Measurements from ENCODE around the gene NEDD8.

The NEDD8 gene

DNA sequence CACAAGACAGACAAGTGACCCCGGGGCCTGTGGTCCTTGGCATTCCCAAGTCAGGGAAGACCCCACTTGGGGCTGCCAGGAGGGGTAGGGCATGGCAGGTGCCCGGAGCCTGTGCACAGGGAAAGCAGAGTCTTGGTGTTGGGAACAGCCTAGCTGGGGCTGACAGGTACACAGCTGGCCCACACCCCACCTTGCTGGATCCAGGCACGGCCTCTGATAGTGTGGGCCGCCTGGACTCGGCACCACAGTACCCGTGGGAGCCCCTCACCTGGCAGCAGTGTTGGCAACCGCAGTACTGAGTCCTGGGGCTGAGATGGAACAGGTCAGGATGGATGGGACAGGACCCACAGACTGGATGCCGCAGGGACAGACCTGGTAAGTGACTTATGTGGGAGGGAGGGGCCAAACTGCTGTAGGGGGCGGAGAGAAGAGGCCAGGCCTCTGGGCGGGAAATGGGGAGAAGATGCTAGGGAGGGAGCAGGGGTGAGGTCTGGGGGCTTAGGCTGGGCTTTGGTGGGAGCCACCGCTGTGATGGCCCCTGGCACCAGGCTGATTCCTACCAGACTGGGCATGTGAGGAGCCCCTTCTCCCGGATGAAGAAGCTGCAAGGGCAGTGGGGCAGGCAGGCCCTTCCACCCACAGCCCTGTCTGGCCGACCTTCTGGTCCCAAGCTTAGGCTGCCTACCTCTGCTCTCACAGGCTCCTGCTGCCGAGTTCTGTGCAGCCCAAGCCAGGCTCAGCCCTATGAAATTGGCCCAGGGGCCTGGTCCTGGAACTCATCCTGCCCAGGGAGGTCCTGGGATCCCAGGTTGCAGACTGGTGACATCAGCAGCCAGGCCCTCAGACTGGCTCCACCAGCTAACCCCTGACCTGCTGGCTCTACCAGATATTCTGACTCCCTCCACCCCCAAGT lies 30.9 kb upstream of the NEDD8 start, which contains the start of gene TGM1:
TGM1 (minus strand) TSS at position 357 of the 913 bp plus-strand sequence. CDS start 825 bp downstream, outside the sequence.
- no peak for DNase-seq

DNA sequence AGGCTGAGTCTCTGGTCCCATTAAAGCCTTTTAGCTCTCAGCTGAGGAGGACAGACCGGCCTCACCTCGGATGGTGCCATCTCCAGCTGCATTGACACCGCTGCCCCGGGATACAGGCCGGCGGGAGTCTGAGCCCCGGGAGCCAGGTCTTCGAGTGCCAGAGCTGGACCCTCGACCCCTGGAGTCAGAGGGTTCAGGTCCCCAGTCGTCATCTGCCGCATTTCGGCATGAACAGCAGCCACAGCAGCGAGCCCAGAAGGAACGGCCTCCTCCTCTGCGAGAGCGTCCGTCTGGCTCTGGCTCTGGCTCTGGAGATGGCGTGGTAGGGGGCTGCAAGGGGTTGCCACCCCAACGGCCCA lies 29.8 kb upstream of the NEDD8 start:
- DNase-seq: no peak

DNA sequence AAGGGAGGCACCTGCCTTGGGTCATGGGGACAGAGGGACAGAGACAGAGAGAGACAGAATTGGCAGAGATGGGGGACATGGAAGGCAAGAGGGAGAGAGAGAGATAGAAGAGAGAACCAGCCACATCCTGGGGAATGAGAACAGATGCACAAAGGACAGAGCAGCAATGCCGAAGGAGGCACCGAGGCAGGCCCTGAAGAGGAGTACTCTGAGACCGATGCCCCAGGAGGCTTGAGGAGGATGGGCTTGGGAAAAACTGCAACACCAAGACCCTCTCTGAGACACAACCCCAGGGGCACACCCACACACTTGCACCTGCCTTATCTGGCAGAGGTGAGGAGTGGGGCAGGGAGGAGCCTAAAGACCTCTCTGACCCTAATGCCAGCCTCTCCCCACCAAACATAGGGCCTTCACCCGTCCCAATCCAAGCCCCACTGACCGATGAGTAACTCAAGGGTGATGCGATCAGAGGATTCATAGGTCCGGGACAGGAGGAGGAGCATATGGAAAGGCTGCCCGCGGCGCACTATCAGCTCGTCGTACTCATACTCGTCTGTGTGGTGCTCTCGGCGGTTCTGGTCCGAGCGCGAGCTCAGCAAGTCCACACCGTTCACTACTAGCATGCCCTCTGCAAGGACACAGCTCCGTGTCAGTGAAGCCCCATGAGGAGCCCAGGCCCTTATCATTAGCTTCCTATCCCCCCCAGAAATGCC lies 29.2 kb upstream of the NEDD8 start:
- no peak for DNase-seq

- no peak for DNase-seq
Observed at GRCh38 chr14:24260780-24261157, 28.6 kb upstream of the NEDD8 start.

GRCh38 chr14:24260026-24260779 lies 28.0 kb upstream of the NEDD8 start:
- no peak for DNase-seq

DNA sequence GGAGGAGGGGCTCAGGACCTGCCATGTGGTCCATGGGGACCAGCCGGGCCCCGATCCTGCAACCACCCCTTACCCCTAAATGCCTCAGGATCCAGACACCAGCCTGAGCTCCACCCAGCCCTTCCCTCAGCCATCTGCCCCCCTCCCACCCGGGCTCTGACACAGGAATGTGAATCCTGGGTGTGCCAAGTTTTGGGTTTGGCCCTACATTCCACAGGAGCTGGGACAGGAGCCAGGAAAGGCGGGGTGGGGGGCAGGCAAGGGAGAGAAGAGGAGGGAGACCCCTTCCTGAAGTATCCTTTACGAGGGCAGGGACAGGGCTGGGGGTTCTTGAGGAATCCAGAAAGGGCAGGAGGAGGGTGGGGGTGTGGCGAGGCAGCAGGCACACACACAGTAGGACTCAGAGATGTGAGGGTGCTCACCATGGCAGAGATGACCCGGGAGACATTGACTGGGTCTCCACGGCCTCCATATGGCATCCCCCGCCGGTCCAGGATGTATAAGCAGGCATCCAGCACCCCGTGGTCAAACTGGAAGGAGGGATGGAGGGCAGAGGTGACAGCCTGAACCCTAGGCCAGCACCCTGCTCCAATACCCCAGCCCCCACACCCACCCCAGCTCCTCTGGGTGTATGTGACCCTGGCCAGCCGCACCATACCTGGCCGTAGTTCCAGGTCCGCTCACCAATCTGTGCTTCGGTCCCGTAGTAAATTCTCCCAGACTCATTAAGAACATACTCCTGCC lies 27.3 kb upstream of the NEDD8 start:
- DNase-seq: no peak

DNA sequence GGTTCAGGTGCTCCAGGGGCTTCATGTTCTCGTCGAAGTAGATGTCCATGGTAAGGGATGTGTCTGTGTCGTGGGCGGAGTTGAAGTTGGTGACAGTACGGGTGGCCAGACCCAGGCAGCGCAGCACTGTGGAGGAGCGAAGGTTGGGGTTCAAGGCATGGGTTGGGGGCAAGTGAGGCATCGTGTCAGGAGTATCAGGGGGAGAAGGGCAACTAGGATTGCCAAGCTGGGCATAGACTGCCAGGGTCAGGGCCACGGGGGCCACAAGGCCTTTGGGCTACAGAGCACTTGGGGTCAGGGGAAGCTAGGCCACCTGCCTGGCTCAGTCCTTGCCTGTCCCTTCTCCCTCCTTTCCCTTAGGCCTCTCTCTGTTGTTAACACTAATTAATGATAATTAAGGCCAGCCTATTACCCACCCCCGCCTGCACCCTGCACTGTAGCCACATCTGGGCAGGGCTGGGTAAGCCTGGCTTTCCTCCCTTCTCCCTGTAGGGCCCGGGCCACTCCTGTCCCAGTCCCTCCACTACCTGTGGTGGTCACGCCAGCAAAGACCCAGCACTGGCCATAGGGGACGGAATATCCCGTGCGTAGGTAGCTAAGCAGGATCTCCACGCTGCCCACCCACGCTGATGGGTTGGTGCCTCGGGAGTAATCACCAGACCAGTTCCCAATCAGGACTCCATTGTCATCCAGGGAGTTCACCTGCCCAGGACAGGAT lies 26.5 kb upstream of the NEDD8 start:
- DNase-seq: no peak

DNA sequence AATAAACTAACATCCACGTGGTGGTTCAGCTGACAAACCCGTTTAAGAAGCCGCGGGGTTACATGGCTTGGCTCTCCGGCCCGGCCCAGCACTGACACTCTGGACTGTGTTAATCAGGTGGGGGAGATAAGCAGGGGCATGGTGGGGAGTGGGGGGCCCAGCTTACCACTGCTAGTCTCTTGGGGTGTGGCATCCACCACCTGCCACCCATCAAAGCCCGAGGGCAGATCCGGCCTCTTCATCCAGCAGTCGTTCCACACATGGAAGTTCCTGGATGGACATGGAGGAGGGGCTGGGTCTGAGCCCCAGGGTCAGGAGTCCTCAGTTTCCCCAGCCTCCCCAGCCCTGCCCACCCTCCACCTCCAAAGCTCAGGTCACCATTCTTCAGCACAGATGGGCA lies 26.0 kb upstream of the NEDD8 start:
- DNase-seq: no peak

- DNase-seq: no peak
Observed at GRCh38 chr14:24256960-24257359, 24.8 kb upstream of the NEDD8 start.

GRCh38 chr14:24255931-24256711 lies 24.0 kb upstream of the NEDD8 start:
- DNase-seq: no peak

GRCh38 chr14:24255438-24255837 lies 23.3 kb upstream of the NEDD8 start:
- no peak for DNase-seq

DNA sequence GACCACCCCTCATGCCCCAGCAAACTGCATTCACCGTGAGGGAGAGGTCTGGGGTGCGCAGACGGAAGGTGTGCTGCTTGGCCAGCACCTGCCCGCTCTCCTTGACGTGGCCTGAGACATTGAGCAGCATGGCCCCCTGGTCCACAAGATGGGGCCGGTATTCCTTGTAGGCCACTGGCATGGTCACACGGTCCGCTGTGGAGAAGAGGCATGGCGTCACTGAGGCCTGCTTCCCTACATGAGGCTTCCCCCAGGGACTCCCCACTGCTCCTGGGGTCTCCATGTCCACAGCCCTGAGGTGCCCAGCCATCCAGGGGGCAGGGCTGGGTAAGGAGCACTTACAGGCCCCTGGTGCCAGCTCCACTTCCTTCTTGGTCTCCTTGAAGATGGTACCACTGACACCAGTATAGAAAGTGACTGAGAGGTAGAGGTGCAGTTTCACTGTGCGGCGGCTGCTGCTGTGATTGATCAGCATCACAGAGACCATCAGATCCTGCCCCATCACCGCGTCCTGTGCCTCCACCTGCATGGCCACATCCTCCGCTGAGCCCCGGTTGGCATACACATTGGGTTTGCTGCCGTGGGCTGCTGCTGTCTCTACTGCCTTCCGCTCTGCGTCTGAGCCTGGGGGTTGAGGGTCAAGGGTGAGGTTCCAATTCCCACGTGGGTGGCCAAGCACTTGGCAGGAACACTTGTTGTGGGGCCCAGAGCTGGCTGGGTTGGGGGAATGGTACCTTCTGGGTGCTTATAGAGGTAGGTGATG lies 22.6 kb upstream of the NEDD8 start:
- no peak for DNase-seq

DNA sequence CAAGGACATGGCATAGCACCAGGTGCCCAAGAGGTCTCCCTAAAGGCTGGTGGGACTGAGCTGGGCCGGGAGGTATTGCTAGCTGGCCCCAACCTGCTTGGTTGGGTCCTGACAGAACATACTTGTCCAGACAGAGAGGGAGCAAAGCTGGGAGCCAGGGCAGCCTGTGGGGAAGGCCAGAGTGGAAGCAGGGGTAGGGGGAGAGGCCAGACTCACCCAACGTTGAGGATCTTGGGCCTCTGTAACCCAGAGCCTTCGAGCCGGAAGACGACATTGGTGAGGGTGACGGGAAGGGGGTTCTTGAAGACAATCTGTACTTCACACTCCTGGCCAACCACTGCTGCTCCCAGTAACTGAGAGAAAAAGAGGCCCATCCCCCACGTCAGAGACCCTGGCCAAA lies 21.8 kb upstream of the NEDD8 start:
- no peak for DNase-seq

DNA sequence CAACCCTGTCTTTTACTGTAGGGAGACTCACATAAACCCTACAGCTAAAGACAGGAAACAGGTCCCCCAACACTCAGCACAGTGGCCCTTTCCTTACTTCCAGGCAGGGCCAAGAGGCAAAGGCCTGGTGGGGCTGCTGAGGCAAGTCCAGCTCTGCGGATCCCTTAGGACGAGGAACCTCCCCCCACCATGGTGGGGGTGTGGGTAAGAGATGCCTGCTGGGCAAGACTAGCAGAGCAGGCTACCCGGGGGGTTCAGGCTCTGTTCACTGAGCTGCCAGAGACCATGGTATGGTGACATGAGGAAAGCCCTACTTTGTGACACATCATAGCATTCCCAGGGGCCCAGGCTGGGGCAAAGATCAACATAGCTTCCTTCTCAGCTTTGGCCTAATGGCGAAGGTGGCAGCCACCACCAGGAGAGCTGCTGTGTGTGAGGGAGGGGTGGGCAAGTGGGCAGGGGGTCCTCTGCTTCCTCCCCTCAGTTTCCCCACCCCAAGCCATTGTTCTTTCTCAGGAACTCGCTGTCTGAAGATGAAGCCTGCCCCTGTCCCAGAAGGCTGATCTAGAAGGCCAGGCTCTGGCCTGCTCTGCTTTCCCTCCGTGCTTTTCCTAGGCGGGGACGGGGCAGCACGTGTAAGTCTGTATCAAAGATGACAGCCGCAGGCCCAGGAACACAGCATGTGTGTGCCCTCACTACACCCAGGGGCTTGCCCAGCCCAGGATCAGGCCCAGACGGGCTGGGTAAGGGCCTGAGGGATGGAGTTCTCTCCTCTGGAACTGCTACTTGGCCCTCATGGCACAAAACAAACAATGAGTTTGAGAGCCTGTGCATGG lies 20.3 kb upstream of the NEDD8 start:
- DNase-seq: no peak

DNA sequence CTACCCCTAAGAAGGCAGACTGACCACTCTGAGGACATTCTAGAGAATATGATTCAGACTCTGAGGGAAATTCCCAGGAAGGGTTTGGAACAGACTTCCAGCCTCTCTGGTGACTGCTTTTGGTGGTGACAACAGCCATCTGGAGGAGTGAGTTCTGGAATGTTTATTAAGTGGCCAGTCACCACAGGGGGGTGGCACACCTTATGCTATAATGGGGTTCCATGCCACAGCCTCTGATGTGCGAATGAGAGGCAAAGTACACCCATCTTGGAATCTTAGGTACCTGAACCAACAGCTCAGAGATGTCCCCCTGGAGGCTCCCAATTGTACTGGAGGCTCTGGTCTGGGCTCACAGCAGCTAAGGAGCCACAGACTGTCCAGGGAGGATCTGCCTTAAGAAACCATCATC lies 19.7 kb upstream of the NEDD8 start:
- DNase-seq: no peak

DNA sequence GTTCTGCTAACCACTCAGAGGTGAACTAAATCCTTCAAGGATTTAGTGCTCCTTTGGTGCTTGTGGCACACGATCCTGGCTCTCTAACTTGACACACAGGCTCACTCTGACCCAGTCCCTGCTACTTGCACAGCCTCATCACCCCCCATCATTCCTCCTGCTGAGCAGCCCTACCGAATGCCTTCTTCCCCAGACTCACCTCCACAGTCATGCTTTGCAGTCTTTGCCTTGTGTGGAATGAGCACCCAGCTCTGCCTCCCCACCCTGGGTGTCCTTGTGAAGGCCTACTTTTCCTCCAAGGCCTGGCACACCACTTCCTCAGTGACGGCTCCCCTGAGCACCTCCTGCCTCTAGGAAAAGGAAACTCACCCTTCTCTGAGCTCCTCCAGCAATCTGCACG lies 18.2 kb upstream of the NEDD8 start:
- no peak for DNase-seq

GRCh38 chr14:24249230-24250021 lies 17.3 kb upstream of the NEDD8 start:
- DNase-seq: no peak

DNA sequence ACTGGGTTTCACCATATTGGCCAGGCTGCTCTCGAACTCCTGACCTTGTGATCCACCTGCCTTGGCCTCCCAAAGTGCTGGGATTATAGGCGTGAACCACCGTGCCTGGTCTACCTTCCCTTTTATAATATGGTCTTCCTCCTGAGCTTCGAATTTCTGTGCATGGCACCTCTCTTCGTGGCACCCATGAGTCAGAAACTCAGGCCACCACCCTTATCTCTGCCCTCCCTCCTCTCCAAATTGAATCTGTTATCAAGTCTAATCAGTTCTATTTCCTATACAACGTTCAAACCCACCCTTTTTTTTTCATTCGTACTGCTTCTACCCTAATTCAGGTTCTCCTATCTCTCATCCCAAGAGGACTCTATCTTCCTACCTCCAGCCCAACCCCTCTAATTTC lies 15.3 kb upstream of the NEDD8 start:
- DNase-seq: no peak

Data from suppressor macrophage (primary cell).